Breast epithelium (tissue), 4 donors: Measurements from ENCODE around the gene TPCN2. TPM values are rescaled to one million over a fixed set of nuclear protein-coding genes. Genes with fewer than 3 reads are reported as not detected.
"Not testable (repeated sequence)": the region's sequence is repeated elsewhere in the genome, so short reads cannot be mapped to it uniquely, and the experiment has no call there.

ENCODE experiments used
- DNase-seq, 2 donors: peaks; one replicate each; pipeline ENCODE4 v3.0.0-alpha.2; 2019; ENCODE audit warnings: low spot score in 2 of 2
- H3K27ac ChIP-seq, 2 donors: fragments of 200-600 bp; sonication (generic) in 1 of 2; one replicate each; pipeline ENCODE4 v1.5.1; 2016 to 2019; ENCODE audit warnings: mild to moderate bottlenecking in 1 of 2
- H3K27me3 ChIP-seq, 2 donors: fragments of 200-600 bp; sonication (generic) in 1 of 2; one replicate each; pipeline versions ENCODE4 v1.5.1 to v1.6.0; 2017 to 2019; ENCODE audit warnings: control low read depth in 1 of 2, mild to moderate bottlenecking in 1 of 2
- H3K36me3 ChIP-seq: fragments of 200-600 bp; one replicate; pipeline ENCODE4 v1.5.1; 2019
- H3K4me1 ChIP-seq, 2 donors: fragments of 200-600 bp; sonication (generic); one replicate each; pipeline ENCODE4 v1.5.1; 2016 to 2019; ENCODE audit warnings: control low read depth in 1 of 2
- H3K4me3 ChIP-seq, 3 donors: fragments of 200-600 bp; sonication (generic); 1 replicate in 2 of 3; 2 replicates in 1 of 3; pipeline ENCODE4 v1.5.1; 2016 to 2019; ENCODE audit warnings: mild to moderate bottlenecking in 3 of 3, moderate library complexity in 2 of 3
- H3K9me3 ChIP-seq, 2 donors: fragments of 200-600 bp; sonication (generic) in 1 of 2; one replicate each; pipeline ENCODE4 v1.5.1; 2016 to 2019; ENCODE audit warnings: control low read depth in 1 of 2
- POLR2A ChIP-seq: fragments of 450-650 bp; IDR thresholded peaks from one replicate; pipeline ENCODE4 v1.6.1; 2016; ENCODE audit warnings: antibody characterized with exemption, mild to moderate bottlenecking, moderate library complexity
- POLR2AphosphoS5 ChIP-seq, 3 donors: sonication (generic); formaldehyde crosslinking; IDR thresholded peaks; one replicate each; pipeline ENCODE4 v1.6.1; 2017; ENCODE audit warnings: antibody characterized with exemption in 3 of 3
- intact Hi-C: fragments of 100-400 bp; cut with DNase I; formaldehyde crosslinking; loops from one replicate; pipeline ENCODE4 v1.15.1; 2023; ENCODE audit warnings: low total_unique reads
- total RNA-seq, 3 donors: library from RNA; depleted of rRNA; stranded (reverse); fragments of >200 nt; gene quantifications; one replicate each; pipeline ENCODE4 v1.1.0, GENCODE V29; 2016
- TF ChIP-seq, protein P1 (sequence below), 3 donors: fragments of 450-650 bp; IDR thresholded peaks; one replicate each; pipeline ENCODE4 v1.5.1; 2016 to 2017; ENCODE audit warnings: antibody characterized with exemption in 3 of 3, mild to moderate bottlenecking in 3 of 3, moderate library complexity in 3 of 3

The TPCN2 gene
- total RNA-seq, 3 donors from 2014 or later = 13.0 to 18.0 (median 13.8) TPM

DNA sequence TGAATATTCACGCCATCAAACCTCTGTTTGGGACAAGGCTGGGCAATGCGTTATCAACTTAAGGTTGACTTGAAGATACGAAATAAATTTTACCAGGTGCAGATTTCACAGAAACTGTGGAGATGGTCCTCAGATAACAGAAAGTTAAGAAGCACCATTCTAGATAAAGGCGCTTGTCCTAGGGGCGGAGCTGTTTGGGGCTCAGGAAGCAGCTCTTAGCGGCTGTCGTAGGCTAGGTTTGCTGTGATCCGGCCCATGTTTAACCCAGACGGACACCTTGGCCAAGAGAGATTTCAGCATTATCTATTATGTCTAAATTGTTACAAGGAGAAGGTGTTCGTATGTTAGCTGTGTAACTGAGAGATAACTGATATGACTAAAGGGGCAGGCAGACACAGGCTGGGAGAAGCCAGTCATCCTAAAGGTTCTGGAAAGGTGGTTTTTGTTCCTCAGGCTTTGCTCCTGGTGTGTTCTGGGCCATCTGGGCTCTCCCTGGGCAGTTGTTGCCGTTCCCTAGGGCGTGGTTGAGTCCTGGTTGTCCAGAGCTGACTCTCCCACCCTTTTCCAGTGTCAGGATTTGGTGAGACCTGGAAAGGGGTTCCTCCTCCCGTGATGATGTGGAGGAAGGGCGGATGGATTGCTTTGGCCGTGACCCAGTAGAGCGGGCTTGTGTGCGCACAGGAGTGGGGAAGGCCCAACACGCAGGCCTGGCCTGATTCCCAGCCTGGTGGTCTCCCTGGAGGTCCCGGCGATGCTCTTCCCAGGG lies 25.8 kb downstream of the TPCN2 start:
- H3K4me1 ChIP-seq = peaks cover 0 to 6% of the 10 kb centered on the region in 2 donors
- no peak for DNase-seq
- no peaks in the 10 kb centered on the region for H3K36me3 ChIP-seq
- H3K27ac ChIP-seq = peak overlapping the region; percentile 48 to 84
- no peak for TF ChIP-seq POLR2AphosphoS5 (IDR thresholded peaks at IDR 0.05)
- no peak for TF ChIP-seq POLR2A
- TF ChIP-seq, protein P1, sequence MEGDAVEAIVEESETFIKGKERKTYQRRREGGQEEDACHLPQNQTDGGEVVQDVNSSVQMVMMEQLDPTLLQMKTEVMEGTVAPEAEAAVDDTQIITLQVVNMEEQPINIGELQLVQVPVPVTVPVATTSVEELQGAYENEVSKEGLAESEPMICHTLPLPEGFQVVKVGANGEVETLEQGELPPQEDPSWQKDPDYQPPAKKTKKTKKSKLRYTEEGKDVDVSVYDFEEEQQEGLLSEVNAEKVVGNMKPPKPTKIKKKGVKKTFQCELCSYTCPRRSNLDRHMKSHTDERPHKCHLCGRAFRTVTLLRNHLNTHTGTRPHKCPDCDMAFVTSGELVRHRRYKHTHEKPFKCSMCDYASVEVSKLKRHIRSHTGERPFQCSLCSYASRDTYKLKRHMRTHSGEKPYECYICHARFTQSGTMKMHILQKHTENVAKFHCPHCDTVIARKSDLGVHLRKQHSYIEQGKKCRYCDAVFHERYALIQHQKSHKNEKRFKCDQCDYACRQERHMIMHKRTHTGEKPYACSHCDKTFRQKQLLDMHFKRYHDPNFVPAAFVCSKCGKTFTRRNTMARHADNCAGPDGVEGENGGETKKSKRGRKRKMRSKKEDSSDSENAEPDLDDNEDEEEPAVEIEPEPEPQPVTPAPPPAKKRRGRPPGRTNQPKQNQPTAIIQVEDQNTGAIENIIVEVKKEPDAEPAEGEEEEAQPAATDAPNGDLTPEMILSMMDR (IDR thresholded peaks at IDR 0.05) = no peak
- no peaks in the 10 kb centered on the region for H3K27me3 ChIP-seq
- no peaks in the 10 kb centered on the region for H3K9me3 ChIP-seq
- intact Hi-C loops = no loop called here
- no peak overlapping the region for H3K4me3 ChIP-seq

DNA sequence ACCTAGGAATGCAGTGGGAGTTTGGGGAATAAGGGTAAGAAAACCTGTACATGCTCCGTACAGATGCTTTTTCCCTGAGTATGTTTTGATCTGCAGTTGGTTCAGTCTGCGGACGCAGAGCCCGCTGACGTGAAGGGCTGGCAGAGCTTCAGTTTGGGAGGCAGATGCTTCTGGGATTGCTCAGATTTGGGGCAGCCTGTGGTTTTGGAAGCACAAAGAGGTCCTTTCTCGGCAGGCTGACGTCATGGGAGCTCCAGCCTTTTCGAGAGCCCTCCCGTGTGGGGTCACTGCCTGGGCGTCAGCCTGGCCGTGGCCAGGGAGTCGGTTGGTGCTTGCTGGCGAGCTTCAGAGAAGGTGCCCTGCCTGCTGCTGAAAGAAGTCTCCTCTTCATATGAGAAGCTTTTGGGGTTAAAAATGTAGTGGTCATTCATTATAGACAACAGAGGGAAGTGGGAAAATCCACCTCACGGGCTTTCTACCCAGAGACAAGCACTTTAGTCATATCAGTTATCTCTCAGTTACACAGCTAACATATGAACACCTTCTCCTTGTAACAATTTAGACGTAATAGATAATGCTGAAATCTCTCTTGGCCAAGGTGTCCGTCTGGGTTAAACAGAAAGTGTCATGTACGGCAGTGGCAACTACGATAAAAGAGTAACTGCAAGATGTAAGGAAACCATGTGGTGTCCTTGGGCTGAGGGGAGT lies 26.8 kb downstream of the TPCN2 start:
- no peaks in the 10 kb centered on the region for H3K9me3 ChIP-seq
- TF ChIP-seq POLR2A (no peak), POLR2AphosphoS5 (IDR thresholded peaks at IDR 0.05) (peak in 2 of 3 donors; percentile 32 to 40)
- TF ChIP-seq, protein P1 (IDR thresholded peaks at IDR 0.05) = no peak
- H3K36me3 ChIP-seq = no peaks in the 10 kb centered on the region
- no peaks in the 10 kb centered on the region for H3K27me3 ChIP-seq
- peak; percentile 63 to 75 for DNase-seq
- intact Hi-C loops = no loop called here
- peak overlapping the region; percentile 48 to 84 for H3K27ac ChIP-seq
- peaks cover 0 to 6% of the 10 kb centered on the region in 2 donors for H3K4me1 ChIP-seq
- H3K4me3 ChIP-seq = peak overlapping the region in 1 of 3 donors; percentile 11

DNA sequence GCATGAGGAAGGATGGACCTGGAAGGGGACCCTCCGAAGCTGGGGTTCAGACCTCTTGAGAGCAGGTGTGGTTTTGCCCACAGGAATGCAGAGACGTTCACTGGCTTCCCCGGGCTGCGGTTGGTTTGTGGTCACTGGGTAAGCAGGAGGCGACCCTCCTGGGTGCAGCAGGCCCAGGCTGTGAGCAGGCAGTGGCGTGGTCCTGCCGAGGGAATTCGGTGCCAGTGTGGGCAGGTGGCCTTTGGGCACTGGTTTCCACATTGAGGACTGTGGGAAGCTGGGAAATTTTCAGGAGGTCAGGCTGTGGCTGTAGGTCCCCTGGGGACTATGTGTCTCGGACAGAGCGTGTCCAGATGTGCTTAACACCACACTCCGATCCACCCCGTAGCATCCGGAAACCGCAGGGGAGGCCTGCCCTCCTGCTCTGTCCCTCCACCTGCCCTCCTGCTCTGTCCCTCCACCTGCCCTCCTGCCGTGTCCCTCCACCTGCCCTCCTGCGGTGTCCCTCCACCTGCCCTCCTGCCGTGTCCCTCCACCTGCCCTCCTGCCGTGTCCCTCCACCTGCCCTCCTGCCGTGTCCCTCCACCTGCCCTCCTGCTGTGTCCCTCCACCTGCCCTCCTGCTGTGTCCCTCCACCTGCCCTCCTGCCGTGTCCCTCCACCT lies 27.5 kb downstream of the TPCN2 start:
- Histone ChIP-seq H3K4me3 (no peak overlapping the region), H3K27ac (peak overlapping the region in 1 of 2 donors; percentile 84), H3K36me3 (no peaks in the 10 kb centered on the region), H3K27me3 (no peaks in the 10 kb centered on the region), H3K9me3 (no peaks in the 10 kb centered on the region), H3K4me1 (peaks cover 0 to 6% of the 10 kb centered on the region in 2 donors)
- TF ChIP-seq, protein P1 (IDR thresholded peaks at IDR 0.05) = no peak
- no peak for TF ChIP-seq POLR2AphosphoS5 (IDR thresholded peaks at IDR 0.05)
- no peak for TF ChIP-seq POLR2A
- intact Hi-C loops = no loop called here
- DNase-seq = no peak

GRCh38 chr11:69076977-69077376 lies 28.2 kb downstream of the TPCN2 start:
- H3K4me3 ChIP-seq, H3K36me3 ChIP-seq, intact Hi-C loops, H3K4me1 ChIP-seq, DNase-seq, H3K27me3 ChIP-seq, H3K9me3 ChIP-seq, H3K27ac ChIP-seq: not testable (repeated sequence)

GRCh38 chr11:69078508-69078907 lies 29.8 kb downstream of the TPCN2 start:
- DNase-seq = no peak
- no peak overlapping the region for H3K27ac ChIP-seq
- TF ChIP-seq, protein P1 (IDR thresholded peaks at IDR 0.05) = no peak
- no peak for TF ChIP-seq POLR2A
- TF ChIP-seq POLR2AphosphoS5 (IDR thresholded peaks at IDR 0.05) = no peak
- intact Hi-C loops = no loop called here
- H3K9me3 ChIP-seq = no peaks in the 10 kb centered on the region
- H3K4me3 ChIP-seq = no peak overlapping the region
- H3K4me1 ChIP-seq = peaks cover 0 to 6% of the 10 kb centered on the region in 2 donors
- H3K36me3 ChIP-seq = no peaks in the 10 kb centered on the region
- H3K27me3 ChIP-seq = no peaks in the 10 kb centered on the region
